ENCODE data around the gene GTF2A1. TPM values are rescaled to one million over a fixed set of nuclear protein-coding genes. Genes with fewer than 3 reads are reported as not detected.

The GTF2A1 gene
- polyA plus RNA-seq, 1 of the 3 experiments (the other 2 are of a cell fraction), result 7.6 TPM

- Histone ChIP-seq H3K36me3 (replicated peaks in 1 of 2; ENCODE audit: control insufficient read depth in 1 of 2, insufficient read depth in 2 of 2, low read length in 1 of 2) (peaks cover 28 to 31% of the 10 kb centered on the region in 2 experiments), H3K27ac (ENCODE audit: low read depth in 2 of 2, low read length in 1 of 2) (no peak overlapping the region), H3K4me2 (no peak overlapping the region), H3F3A (replicated peaks; ENCODE audit: insufficient read depth) (peaks cover 11% of the 10 kb centered on the region), H4K20me1 (ENCODE audit: insufficient read depth) (no peaks in the 10 kb centered on the region), H3K9ac (no peak overlapping the region), H3K9me3 (no peaks in the 10 kb centered on the region), H2AFZ (ENCODE audit: low read depth) (no peak overlapping the region), H3K27me3 (ENCODE audit: insufficient read depth) (no peaks in the 10 kb centered on the region), H3K79me2 (ENCODE audit: insufficient read depth) (0 out of 2 replicates have a peak, but pooled peaks cover 4% of the 10 kb centered on the region), H3K4me1 (ENCODE audit: control insufficient read depth in 1 of 2, insufficient read depth in 2 of 2, low read depth in 1 of 2, low read length in 1 of 2) (no peaks in the 10 kb centered on the region), H3K4me3 (ENCODE audit: low read depth in 2 of 2, low read length in 1 of 2) (no peak overlapping the region), H3K9me2 (no peaks in the 10 kb centered on the region)
- DNase-seq, result no peak
- POLR2A ChIA-PET, result no interaction called here
- CTCF ChIA-PET, result no interaction called here
- TF ChIP-seq NFIC (IDR thresholded peaks at IDR 0.05; ENCODE audit: borderline replicate concordance) (no peak), SIN3A (IDR thresholded peaks at IDR 0.05; ENCODE audit: borderline replicate concordance, low read depth, low read length) (no peak), USF2 (IDR thresholded peaks at IDR 0.05; ENCODE audit: borderline replicate concordance, low read depth, low read length) (no peak), CHD2 (IDR thresholded peaks at IDR 0.05; ENCODE audit: low read length, partially characterized antibody) (no peak), FOXJ3 (CRISPR knock-in tag; IDR thresholded peaks at IDR 0.05) (no peak), POLR2AphosphoS5 (IDR thresholded peaks at IDR 0.05; ENCODE audit: low read depth, low read length) (no peak)
- TF ChIP-seq, protein P1, sequence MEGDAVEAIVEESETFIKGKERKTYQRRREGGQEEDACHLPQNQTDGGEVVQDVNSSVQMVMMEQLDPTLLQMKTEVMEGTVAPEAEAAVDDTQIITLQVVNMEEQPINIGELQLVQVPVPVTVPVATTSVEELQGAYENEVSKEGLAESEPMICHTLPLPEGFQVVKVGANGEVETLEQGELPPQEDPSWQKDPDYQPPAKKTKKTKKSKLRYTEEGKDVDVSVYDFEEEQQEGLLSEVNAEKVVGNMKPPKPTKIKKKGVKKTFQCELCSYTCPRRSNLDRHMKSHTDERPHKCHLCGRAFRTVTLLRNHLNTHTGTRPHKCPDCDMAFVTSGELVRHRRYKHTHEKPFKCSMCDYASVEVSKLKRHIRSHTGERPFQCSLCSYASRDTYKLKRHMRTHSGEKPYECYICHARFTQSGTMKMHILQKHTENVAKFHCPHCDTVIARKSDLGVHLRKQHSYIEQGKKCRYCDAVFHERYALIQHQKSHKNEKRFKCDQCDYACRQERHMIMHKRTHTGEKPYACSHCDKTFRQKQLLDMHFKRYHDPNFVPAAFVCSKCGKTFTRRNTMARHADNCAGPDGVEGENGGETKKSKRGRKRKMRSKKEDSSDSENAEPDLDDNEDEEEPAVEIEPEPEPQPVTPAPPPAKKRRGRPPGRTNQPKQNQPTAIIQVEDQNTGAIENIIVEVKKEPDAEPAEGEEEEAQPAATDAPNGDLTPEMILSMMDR (IDR thresholded peaks at IDR 0.05), result no peak
- TF ChIP-seq, protein P2, sequence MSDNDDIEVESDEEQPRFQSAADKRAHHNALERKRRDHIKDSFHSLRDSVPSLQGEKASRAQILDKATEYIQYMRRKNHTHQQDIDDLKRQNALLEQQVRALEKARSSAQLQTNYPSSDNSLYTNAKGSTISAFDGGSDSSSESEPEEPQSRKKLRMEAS (IDR thresholded peaks at IDR 0.05; ENCODE audit: low read depth), result no peak
- TF ChIP-seq, protein P3, sequence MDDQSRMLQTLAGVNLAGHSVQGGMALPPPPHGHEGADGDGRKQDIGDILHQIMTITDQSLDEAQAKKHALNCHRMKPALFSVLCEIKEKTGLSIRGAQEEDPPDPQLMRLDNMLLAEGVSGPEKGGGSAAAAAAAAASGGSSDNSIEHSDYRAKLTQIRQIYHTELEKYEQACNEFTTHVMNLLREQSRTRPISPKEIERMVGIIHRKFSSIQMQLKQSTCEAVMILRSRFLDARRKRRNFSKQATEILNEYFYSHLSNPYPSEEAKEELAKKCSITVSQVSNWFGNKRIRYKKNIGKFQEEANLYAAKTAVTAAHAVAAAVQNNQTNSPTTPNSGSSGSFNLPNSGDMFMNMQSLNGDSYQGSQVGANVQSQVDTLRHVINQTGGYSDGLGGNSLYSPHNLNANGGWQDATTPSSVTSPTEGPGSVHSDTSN (IDR thresholded peaks at IDR 0.05), result no peak
Observed at GRCh38 chr14:81178063-81178462, 42.7 kb downstream of the GTF2A1 start.

- peaks cover 11% of the 10 kb centered on the region for H3F3A ChIP-seq (replicated peaks; ENCODE audit: insufficient read depth)
- H3K9ac ChIP-seq, result no peak overlapping the region
- CTCF ChIA-PET, result interaction anchor here (0.6 kb wide), 1 partner anchor 15 kb away, joined by 3 read pairs; no protein-coding TSS in a partner anchor
- H3K4me3 ChIP-seq (ENCODE audit: low read depth in 2 of 2, low read length in 1 of 2), result no peak overlapping the region
- H3K9me3 ChIP-seq, result no peaks in the 10 kb centered on the region
- H4K20me1 ChIP-seq (ENCODE audit: insufficient read depth), result no peaks in the 10 kb centered on the region
- no peak overlapping the region for H3K27ac ChIP-seq (ENCODE audit: low read depth in 2 of 2, low read length in 1 of 2)
- peaks cover 26 to 30% of the 10 kb centered on the region in 2 experiments for H3K36me3 ChIP-seq (replicated peaks in 1 of 2; ENCODE audit: control insufficient read depth in 1 of 2, insufficient read depth in 2 of 2, low read length in 1 of 2)
- no peak for DNase-seq
- H3K9me2 ChIP-seq, result no peaks in the 10 kb centered on the region
- TF ChIP-seq JUND (IDR thresholded peaks at IDR 0.05) (no peak), MEF2A (IDR thresholded peaks at IDR 0.05; ENCODE audit: borderline replicate concordance, low read depth) (no peak), RFX5 (IDR thresholded peaks at IDR 0.05; ENCODE audit: low read length) (no peak), TCF12 (IDR thresholded peaks at IDR 0.05) (no peak), RCOR1 (IDR thresholded peaks at IDR 0.05; ENCODE audit: low read length) (no peak)
- TF ChIP-seq, protein P3 (IDR thresholded peaks at IDR 0.05), result no peak
- no peaks in the 10 kb centered on the region for H3K27me3 ChIP-seq (ENCODE audit: insufficient read depth)
- H3K4me1 ChIP-seq (ENCODE audit: control insufficient read depth in 1 of 2, insufficient read depth in 2 of 2, low read depth in 1 of 2, low read length in 1 of 2), result no peaks in the 10 kb centered on the region
- POLR2A ChIA-PET, result no interaction called here
- 97% methylated on average over 1 of the region's 1 CpG for WGBS (ENCODE audit: low lambda C conversion rate)
- H3K4me2 ChIP-seq, result no peak overlapping the region
- 0 out of 2 replicates have a peak, but pooled peaks cover 4% of the 10 kb centered on the region for H3K79me2 ChIP-seq (ENCODE audit: insufficient read depth)
- no peak overlapping the region for H2AFZ ChIP-seq (ENCODE audit: low read depth)
Observed at GRCh38 chr14:81177225-81177624, 43.5 kb downstream of the GTF2A1 start.

Measured in SK-N-SH (cell line).